ENCODE data around the gene KIT.

GRCh38 chr4:54676658-54677057 is 18.9 kb downstream of the KIT start:
- TF ChIP-seq CTCF (IDR thresholded peaks at IDR 0.05 in 2 of 3, conservative IDR thresholded peaks at IDR 0.05 in 1 of 3; ENCODE audit: control insufficient read depth in 2 of 3, extremely low read depth in 1 of 3, insufficient read depth in 1 of 3, low read depth in 3 of 3, low read length in 3 of 3) (no peak), NR2C2 (IDR thresholded peaks at IDR 0.05; ENCODE audit: borderline replicate concordance, control insufficient read depth, insufficient read length, low read depth) (no peak), HDAC2 (IDR thresholded peaks at IDR 0.05) (no peak), POLR2AphosphoS5 (IDR thresholded peaks at IDR 0.05; ENCODE audit: low read length) (no peak), CHD4 (IDR thresholded peaks at IDR 0.05) (no peak), MAX (IDR thresholded peaks at IDR 0.05; ENCODE audit: low read depth, low read length) (no peak), ZBTB11 (CRISPR knock-in tag; IDR thresholded peaks at IDR 0.05) (no peak), CBX5 (IDR thresholded peaks at IDR 0.05; ENCODE audit: low read depth) (no peak), USF1 (IDR thresholded peaks at IDR 0.05; ENCODE audit: borderline replicate concordance, extremely low read length, insufficient read depth, low read depth, low read length) (no peak), PKNOX1 (IDR thresholded peaks at IDR 0.05) (no peak), RFX5 (IDR thresholded peaks at IDR 0.05; ENCODE audit: low read depth, low read length) (no peak)

Data from GM12878 (cell line).